Measurements from ENCODE around the gene CUL3.

DNA sequence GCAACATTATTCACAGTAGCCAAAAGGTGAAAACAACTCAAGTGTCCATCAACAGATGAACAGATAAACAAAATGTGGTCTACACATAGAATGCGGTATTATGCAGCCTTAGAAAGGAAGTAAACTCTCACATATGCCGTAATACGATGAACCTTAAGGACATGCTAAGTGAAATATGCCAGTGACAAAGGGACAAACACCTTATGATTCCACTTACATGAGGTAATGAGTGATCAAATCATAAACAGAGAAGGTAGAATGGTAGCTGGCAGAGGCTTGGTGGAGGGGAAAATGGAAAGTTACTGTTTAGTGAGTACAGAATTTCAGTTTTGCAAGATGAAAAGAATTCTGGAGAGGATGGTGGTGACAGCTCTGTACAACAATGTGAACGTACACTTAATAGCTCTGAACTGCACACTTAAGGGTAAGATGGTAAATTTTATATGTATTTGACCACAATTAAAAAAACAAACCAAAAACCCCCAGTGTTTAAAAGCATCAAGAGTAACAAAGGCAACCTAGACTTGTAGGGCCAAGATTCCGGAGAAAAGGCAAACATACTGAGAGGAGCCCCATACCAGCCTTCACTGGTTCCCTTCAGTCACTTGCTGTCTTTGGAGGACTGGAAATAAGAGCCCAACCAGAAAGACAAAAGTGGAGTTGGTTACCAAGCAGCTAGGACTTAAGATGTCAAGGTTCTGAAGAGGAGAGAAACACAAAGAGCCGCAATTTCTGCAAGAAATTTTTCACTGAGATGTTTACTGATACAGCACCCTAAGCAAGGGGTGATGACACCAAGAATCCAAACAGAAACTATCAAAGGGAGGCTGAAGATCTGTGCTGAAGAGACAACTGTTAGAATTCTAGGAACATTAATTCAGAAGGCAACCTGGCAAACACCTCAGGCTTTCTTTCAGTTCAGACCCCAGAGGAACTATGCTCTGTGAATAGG is 61.3 kb downstream of the CUL3 start:
- TF ChIP-seq, protein P1, sequence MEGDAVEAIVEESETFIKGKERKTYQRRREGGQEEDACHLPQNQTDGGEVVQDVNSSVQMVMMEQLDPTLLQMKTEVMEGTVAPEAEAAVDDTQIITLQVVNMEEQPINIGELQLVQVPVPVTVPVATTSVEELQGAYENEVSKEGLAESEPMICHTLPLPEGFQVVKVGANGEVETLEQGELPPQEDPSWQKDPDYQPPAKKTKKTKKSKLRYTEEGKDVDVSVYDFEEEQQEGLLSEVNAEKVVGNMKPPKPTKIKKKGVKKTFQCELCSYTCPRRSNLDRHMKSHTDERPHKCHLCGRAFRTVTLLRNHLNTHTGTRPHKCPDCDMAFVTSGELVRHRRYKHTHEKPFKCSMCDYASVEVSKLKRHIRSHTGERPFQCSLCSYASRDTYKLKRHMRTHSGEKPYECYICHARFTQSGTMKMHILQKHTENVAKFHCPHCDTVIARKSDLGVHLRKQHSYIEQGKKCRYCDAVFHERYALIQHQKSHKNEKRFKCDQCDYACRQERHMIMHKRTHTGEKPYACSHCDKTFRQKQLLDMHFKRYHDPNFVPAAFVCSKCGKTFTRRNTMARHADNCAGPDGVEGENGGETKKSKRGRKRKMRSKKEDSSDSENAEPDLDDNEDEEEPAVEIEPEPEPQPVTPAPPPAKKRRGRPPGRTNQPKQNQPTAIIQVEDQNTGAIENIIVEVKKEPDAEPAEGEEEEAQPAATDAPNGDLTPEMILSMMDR (IDR thresholded peaks at IDR 0.05): no peak
- TF ChIP-seq POLR2AphosphoS5 (IDR thresholded peaks at IDR 0.05): no peak
